Neural crest cell (in vitro differentiated cells): ENCODE measurements around the gene SCRN1. TPM values are rescaled to one million over a fixed set of nuclear protein-coding genes. Genes with fewer than 3 reads are reported as not detected.

ENCODE experiments used
- DNase-seq: peaks from one replicate; pipeline ENCODE4 v3.0.0; 2021; ENCODE audit warnings: low read depth, mixed read lengths, low spot score
- H3K27ac Mint-ChIP-seq: one replicate; pipeline ENCODE4 v1.8.0; 2021; ENCODE audit warnings: mild to moderate bottlenecking, mixed read lengths; ENCODE audit not compliant: unreplicated experiment
- H3K27me3 Mint-ChIP-seq: 2 replicates; pipeline ENCODE4 v1.8.0; 2021; ENCODE audit warnings: low read depth, mild to moderate bottlenecking, mixed read lengths
- H3K36me3 Mint-ChIP-seq: 2 replicates; pipeline ENCODE4 v1.8.0; 2021; ENCODE audit warnings: low read depth, mild to moderate bottlenecking, mixed read lengths
- H3K4me1 Mint-ChIP-seq: 2 replicates; pipeline ENCODE4 v1.8.0; 2021; ENCODE audit warnings: mixed read lengths
- H3K4me3 Mint-ChIP-seq: one replicate; pipeline ENCODE4 v1.8.0; 2021; ENCODE audit warnings: mild to moderate bottlenecking, mixed read lengths
- H3K9me3 Mint-ChIP-seq: 2 replicates; pipeline ENCODE4 v1.8.0; 2021; ENCODE audit warnings: mixed read lengths
- total RNA-seq: library from RNA; stranded (reverse); gene quantifications from 2 replicates; pipeline ENCODE4 v1.2.1, GENCODE V29; 2021
- TF ChIP-seq, protein P1 (sequence below): fragments of 200-600 bp; sonication (generic); conservative IDR thresholded peaks from 2 replicates; pipeline ENCODE4 v1.5.0; 2021; ENCODE audit warnings: antibody characterized with exemption, mild to moderate bottlenecking

The SCRN1 gene
- total RNA-seq, 1 donor from 2014 or later: 76.8 TPM

DNA sequence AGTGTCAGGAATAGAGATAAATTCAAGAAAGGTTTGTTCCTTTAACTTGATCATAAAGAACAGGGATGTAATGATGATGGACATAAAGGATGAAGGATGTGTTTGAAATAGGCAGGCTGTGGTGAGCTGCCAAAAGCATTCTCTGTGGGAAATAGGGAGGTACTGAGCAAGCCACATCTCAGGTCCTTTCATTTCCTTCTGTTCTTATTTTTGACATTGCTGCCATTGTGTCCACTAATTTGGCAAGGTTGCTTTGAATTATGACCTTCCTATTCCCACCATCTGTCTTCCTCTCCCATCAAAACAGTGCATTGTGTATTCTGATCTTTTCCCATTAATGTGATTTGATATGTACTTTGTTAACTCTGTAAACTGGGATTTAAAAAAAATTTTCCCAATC, 9.4 kb downstream of the SCRN1 start:
- TF ChIP-seq, protein P1, sequence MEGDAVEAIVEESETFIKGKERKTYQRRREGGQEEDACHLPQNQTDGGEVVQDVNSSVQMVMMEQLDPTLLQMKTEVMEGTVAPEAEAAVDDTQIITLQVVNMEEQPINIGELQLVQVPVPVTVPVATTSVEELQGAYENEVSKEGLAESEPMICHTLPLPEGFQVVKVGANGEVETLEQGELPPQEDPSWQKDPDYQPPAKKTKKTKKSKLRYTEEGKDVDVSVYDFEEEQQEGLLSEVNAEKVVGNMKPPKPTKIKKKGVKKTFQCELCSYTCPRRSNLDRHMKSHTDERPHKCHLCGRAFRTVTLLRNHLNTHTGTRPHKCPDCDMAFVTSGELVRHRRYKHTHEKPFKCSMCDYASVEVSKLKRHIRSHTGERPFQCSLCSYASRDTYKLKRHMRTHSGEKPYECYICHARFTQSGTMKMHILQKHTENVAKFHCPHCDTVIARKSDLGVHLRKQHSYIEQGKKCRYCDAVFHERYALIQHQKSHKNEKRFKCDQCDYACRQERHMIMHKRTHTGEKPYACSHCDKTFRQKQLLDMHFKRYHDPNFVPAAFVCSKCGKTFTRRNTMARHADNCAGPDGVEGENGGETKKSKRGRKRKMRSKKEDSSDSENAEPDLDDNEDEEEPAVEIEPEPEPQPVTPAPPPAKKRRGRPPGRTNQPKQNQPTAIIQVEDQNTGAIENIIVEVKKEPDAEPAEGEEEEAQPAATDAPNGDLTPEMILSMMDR: no peak
- peaks cover 2% of the 10 kb centered on the region for H3K36me3 Mint-ChIP-seq

DNA sequence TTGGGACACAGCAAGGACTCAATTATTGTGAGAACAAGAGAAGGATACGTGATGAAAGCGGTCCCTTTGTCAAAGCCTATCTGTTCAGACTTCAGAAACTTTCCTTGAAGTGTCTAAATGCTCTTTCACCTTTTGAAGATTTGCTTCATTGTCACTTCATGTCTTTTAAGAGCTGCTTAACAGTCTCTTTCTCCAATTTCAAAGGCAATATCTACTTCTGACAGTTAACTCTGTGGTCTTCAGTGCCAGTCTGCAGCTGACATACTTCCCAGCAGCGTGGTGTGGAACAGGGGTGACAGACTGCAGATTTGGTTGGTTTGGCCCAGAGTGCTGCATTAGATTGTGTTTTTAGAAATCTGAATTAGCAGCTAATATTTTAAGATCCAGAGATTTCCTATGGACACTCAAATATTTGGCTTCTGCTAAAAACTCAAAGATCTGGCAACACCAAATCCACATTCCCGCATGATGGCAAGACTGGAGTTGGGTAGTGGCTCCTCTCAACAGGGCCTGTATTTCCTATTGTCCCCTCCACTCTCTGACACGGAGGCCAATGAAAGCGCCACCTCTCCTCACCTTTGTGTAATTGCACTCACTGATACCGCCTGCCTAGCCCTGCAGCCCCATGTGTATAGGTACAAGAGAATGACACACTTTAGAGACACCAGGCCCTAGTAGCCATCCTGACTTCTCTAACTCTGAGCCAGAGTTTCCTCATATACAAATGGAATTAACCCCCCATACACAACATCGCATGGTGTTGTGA, 11.5 kb downstream of the SCRN1 start:
- Mint-ChIP-seq H3K27me3 (no peaks in the 10 kb centered on the region), H3K4me3 (peak overlapping the region; percentile 42), H3K27ac (peak overlapping the region; percentile 27), H3K4me1 (peaks cover 45% of the 10 kb centered on the region), H3K36me3 (no peaks in the 10 kb centered on the region), H3K9me3 (no peaks in the 10 kb centered on the region)
- no peak for DNase-seq
- TF ChIP-seq, protein P1: peak; percentile 28

More for the DNA sequence above, 9.4 kb downstream of the SCRN1 start:
- Mint-ChIP-seq H3K27me3 (no peaks in the 10 kb centered on the region), H3K27ac (no peak overlapping the region), H3K4me1 (peaks cover 45% of the 10 kb centered on the region), H3K9me3 (peaks cover 2% of the 10 kb centered on the region), H3K4me3 (no peak overlapping the region)
- no peak for DNase-seq

DNA sequence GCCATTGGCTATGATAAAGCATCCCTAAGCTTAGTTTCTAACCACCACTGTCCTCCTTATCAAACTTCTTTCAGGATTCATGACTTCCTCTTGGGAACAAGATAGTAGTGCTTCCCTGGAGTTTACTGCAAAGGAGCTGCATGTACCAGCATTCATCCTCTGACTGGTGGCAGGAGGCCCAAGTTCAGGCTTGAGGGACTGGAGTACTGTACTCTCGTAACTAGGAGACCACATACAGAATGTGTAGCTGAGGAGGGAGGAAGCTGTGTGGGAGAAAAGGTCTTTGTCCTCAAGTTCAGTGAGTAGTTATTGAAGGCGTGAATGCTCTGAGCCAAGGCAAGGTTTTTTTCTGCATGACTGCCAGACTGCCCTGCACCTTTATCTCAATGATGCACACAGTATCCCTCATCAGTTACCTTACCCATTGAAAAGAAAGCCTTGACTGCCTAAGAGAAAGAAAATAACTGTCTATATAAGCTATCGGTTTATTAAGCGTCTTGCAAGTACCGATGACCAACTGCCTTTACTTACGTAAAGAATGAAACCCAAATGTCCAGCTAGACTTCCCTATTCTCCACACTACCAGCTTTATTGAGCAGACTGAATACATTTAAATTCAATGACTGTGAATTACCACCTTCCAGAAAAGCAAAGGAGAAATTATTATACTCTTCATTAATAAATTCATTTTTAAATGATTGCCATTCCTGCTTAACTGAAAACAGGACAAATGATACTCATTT, 12.8 kb downstream of the SCRN1 start:
- DNase-seq: peak; percentile 25
- peak overlapping the region; percentile 62 for H3K4me3 Mint-ChIP-seq
- peak overlapping the region; percentile 90 for H3K27ac Mint-ChIP-seq
- no peaks in the 10 kb centered on the region for H3K27me3 Mint-ChIP-seq
- H3K9me3 Mint-ChIP-seq: no peaks in the 10 kb centered on the region
- H3K4me1 Mint-ChIP-seq: peaks cover 46% of the 10 kb centered on the region
- TF ChIP-seq, protein P1: no peak
- H3K36me3 Mint-ChIP-seq: no peaks in the 10 kb centered on the region

DNA sequence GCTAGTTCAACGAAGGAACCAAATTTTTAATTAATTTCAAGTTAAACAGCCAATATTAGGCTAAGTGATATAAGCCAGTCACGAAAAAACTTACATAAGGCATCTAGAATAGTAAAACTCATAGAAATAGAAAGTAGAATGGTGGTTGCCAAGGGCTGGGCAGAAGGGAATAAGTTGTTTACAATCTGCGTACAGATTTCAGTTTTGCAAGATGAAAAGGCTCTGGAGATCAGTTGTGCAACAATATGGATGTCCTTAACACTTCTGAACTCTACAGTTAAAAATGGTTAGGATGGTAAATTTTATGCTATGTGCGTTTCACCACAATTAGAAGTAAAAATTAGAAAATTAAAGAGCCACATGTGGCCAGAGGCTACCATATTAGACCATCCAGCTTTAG, 13.3 kb downstream of the SCRN1 start:
- Mint-ChIP-seq H3K4me1 (peaks cover 50% of the 10 kb centered on the region), H3K27ac (no peak overlapping the region), H3K4me3 (no peak overlapping the region), H3K36me3 (no peaks in the 10 kb centered on the region), H3K9me3 (no peaks in the 10 kb centered on the region), H3K27me3 (no peaks in the 10 kb centered on the region)
- TF ChIP-seq, protein P1: no peak
- no peak for DNase-seq

GRCh38 chr7:29975561-29975960, 14.0 kb downstream of the SCRN1 start:
- peak overlapping the region; percentile 5 for H3K4me3 Mint-ChIP-seq
- H3K27ac Mint-ChIP-seq: no peak overlapping the region
- no peaks in the 10 kb centered on the region for H3K36me3 Mint-ChIP-seq
- DNase-seq: no peak
- H3K27me3 Mint-ChIP-seq: no peaks in the 10 kb centered on the region
- TF ChIP-seq, protein P1: no peak
- H3K4me1 Mint-ChIP-seq: peaks cover 54% of the 10 kb centered on the region
- H3K9me3 Mint-ChIP-seq: peaks cover 1% of the 10 kb centered on the region
